ENCODE measurements around the gene RPGR.

Gene RPGR

GRCh38 chrX:38293741-38294140 lies 33.6 kb downstream of the RPGR start:
- Mint-ChIP-seq H3K27ac (no peak overlapping the region), H3K36me3 (peaks cover 5% of the 10 kb centered on the region), H3K9me3 (no peaks in the 10 kb centered on the region), H3K4me1 (no peaks in the 10 kb centered on the region), H3K4me3 (no peak overlapping the region)
- DNase-seq (ENCODE audit: low spot score in 2 of 2) (no peak), ATAC-seq (no peak)

- Mint-ChIP-seq H3K27ac (peak overlapping the region; percentile 64), H3K4me3 (no peak overlapping the region)
These were observed 39.6 kb downstream of the RPGR start for GRCh38 chrX:38287674-38288073.

GRCh38 chrX:38285649-38286048 lies 41.7 kb downstream of the RPGR start:
- peaks cover 11% of the 10 kb centered on the region for H3K36me3 Mint-ChIP-seq
- no peak overlapping the region for H3K27ac Mint-ChIP-seq
- DNase-seq (ENCODE audit: low spot score in 2 of 2): no peak
- no peak for ATAC-seq
- no peaks in the 10 kb centered on the region for H3K9me3 Mint-ChIP-seq
- H3K4me3 Mint-ChIP-seq: no peak overlapping the region
- H3K4me1 Mint-ChIP-seq: no peaks in the 10 kb centered on the region

More at GRCh38 chrX:38287674-38288073, 39.6 kb downstream of the RPGR start:
- DNase-seq (ENCODE audit: low spot score in 2 of 2) (no peak), ATAC-seq (no peak)
- Mint-ChIP-seq H3K4me1 (no peaks in the 10 kb centered on the region), H3K9me3 (no peaks in the 10 kb centered on the region), H3K36me3 (peaks cover 11% of the 10 kb centered on the region)

GRCh38 chrX:38282049-38282448 lies 45.3 kb downstream of the RPGR start:
- Mint-ChIP-seq H3K36me3 (peaks cover 6% of the 10 kb centered on the region), H3K4me1 (no peaks in the 10 kb centered on the region), H3K27ac (no peak overlapping the region), H3K9me3 (no peaks in the 10 kb centered on the region), H3K4me3 (no peak overlapping the region)
- no peak for ATAC-seq
- DNase-seq (ENCODE audit: low spot score in 2 of 2): no peak

- Mint-ChIP-seq H3K4me3 (no peak overlapping the region), H3K27ac (no peak overlapping the region), H3K36me3 (no peaks in the 10 kb centered on the region), H3K4me1 (no peaks in the 10 kb centered on the region), H3K9me3 (no peaks in the 10 kb centered on the region)
- ATAC-seq (no peak), DNase-seq (ENCODE audit: low spot score in 2 of 2) (no peak)
These were observed 48.1 kb downstream of the RPGR start for GRCh38 chrX:38279188-38279587.

GRCh38 chrX:38278682-38279081 lies 48.6 kb downstream of the RPGR start:
- H3K4me1 Mint-ChIP-seq: no peaks in the 10 kb centered on the region
- H3K9me3 Mint-ChIP-seq: no peaks in the 10 kb centered on the region
- no peak overlapping the region for H3K4me3 Mint-ChIP-seq
- no peak for DNase-seq (ENCODE audit: low spot score in 2 of 2)
- H3K27ac Mint-ChIP-seq: no peak overlapping the region
- no peak for ATAC-seq
- H3K36me3 Mint-ChIP-seq: no peaks in the 10 kb centered on the region

- Mint-ChIP-seq H3K27ac (no peak overlapping the region), H3K4me3 (no peak overlapping the region), H3K36me3 (no peaks in the 10 kb centered on the region), H3K4me1 (no peaks in the 10 kb centered on the region), H3K9me3 (no peaks in the 10 kb centered on the region)
- ATAC-seq: no peak
- DNase-seq (ENCODE audit: low spot score in 2 of 2): no peak
These were observed 49.5 kb downstream of the RPGR start for GRCh38 chrX:38277802-38278201.

- H3K4me1 Mint-ChIP-seq: no peaks in the 10 kb centered on the region
- H3K27ac Mint-ChIP-seq: no peak overlapping the region
These were observed 50.2 kb downstream of the RPGR start for GRCh38 chrX:38277136-38277535.

GRCh38 chrX:38276089-38276488 lies 51.2 kb downstream of the RPGR start:
- Mint-ChIP-seq H3K4me1 (no peaks in the 10 kb centered on the region), H3K4me3 (no peak overlapping the region), H3K9me3 (no peaks in the 10 kb centered on the region), H3K36me3 (no peaks in the 10 kb centered on the region), H3K27ac (no peak overlapping the region)
- ATAC-seq (no peak), DNase-seq (ENCODE audit: low spot score in 2 of 2) (no peak)

More at GRCh38 chrX:38277136-38277535, 50.2 kb downstream of the RPGR start:
- DNase-seq (ENCODE audit: low spot score in 2 of 2) (no peak), ATAC-seq (no peak)
- H3K9me3 Mint-ChIP-seq: no peaks in the 10 kb centered on the region
- H3K4me3 Mint-ChIP-seq: no peak overlapping the region
- H3K36me3 Mint-ChIP-seq: no peaks in the 10 kb centered on the region

GRCh38 chrX:38275615-38276014 lies 51.7 kb downstream of the RPGR start:
- no peaks in the 10 kb centered on the region for H3K4me1 Mint-ChIP-seq
- ATAC-seq: no peak
- H3K4me3 Mint-ChIP-seq: no peak overlapping the region
- no peaks in the 10 kb centered on the region for H3K36me3 Mint-ChIP-seq
- H3K27ac Mint-ChIP-seq: no peak overlapping the region
- H3K9me3 Mint-ChIP-seq: no peaks in the 10 kb centered on the region
- no peak for DNase-seq (ENCODE audit: low spot score in 2 of 2)

GRCh38 chrX:38273453-38273852 lies 53.9 kb downstream of the RPGR start:
- H3K36me3 Mint-ChIP-seq: no peaks in the 10 kb centered on the region
- H3K9me3 Mint-ChIP-seq: no peaks in the 10 kb centered on the region
- H3K27ac Mint-ChIP-seq: no peak overlapping the region
- DNase-seq (ENCODE audit: low spot score in 2 of 2): no peak
- H3K4me3 Mint-ChIP-seq: no peak overlapping the region
- no peaks in the 10 kb centered on the region for H3K4me1 Mint-ChIP-seq
- ATAC-seq: no peak

GRCh38 chrX:38271154-38271716 lies 56.1 kb downstream of the RPGR start:
- no peak for DNase-seq (ENCODE audit: low spot score in 2 of 2)
- ATAC-seq: no peak
- Mint-ChIP-seq H3K4me1 (no peaks in the 10 kb centered on the region), H3K4me3 (no peak overlapping the region), H3K36me3 (no peaks in the 10 kb centered on the region), H3K9me3 (no peaks in the 10 kb centered on the region), H3K27ac (no peak overlapping the region)

- Mint-ChIP-seq H3K27ac (no peak overlapping the region), H3K36me3 (no peaks in the 10 kb centered on the region), H3K4me3 (no peak overlapping the region), H3K4me1 (no peaks in the 10 kb centered on the region), H3K9me3 (no peaks in the 10 kb centered on the region)
- DNase-seq (ENCODE audit: low spot score in 2 of 2) (no peak), ATAC-seq (no peak)
These were observed 59.3 kb downstream of the RPGR start for GRCh38 chrX:38268011-38268410.

- Mint-ChIP-seq H3K4me1 (no peaks in the 10 kb centered on the region), H3K36me3 (no peaks in the 10 kb centered on the region), H3K9me3 (no peaks in the 10 kb centered on the region), H3K4me3 (no peak overlapping the region), H3K27ac (no peak overlapping the region)
- DNase-seq (ENCODE audit: low spot score in 2 of 2): no peak
- no peak for ATAC-seq
These were observed 64.3 kb downstream of the RPGR start for GRCh38 chrX:38262715-38263620.

GRCh38 chrX:38260231-38260630 lies 67.1 kb downstream of the RPGR start:
- no peaks in the 10 kb centered on the region for H3K4me1 Mint-ChIP-seq
- no peak for ATAC-seq

GRCh38 chrX:38256019-38256418 lies 71.3 kb downstream of the RPGR start:
- Mint-ChIP-seq H3K4me1 (no peaks in the 10 kb centered on the region), H3K9me3 (no peaks in the 10 kb centered on the region), H3K36me3 (no peaks in the 10 kb centered on the region), H3K27ac (no peak overlapping the region), H3K4me3 (no peak overlapping the region)
- ATAC-seq: no peak
- DNase-seq (ENCODE audit: low spot score in 2 of 2): no peak

More at GRCh38 chrX:38260231-38260630, 67.1 kb downstream of the RPGR start:
- no peaks in the 10 kb centered on the region for H3K9me3 Mint-ChIP-seq
- H3K36me3 Mint-ChIP-seq: no peaks in the 10 kb centered on the region
- no peak for DNase-seq (ENCODE audit: low spot score in 2 of 2)
- H3K27ac Mint-ChIP-seq: no peak overlapping the region
- no peak overlapping the region for H3K4me3 Mint-ChIP-seq

Measured in stimulated activated effector memory CD8-positive, alpha-beta T cell treated with anti-CD3 and anti-CD28 coated beads, Interleukin-12 subunit alpha, Interleukin-12 subunit beta, amount 100 ng/mL, for 72 hours (primary cell).